SK-MEL-5 (cell line): Measurements from ENCODE around the gene MCAM. TPM values are rescaled to one million over a fixed set of nuclear protein-coding genes. Genes with fewer than 3 reads are reported as not detected.

ENCODE experiments used
- small RNA-seq, 2 experiments: library from RNA; depleted of rRNA; stranded (forward); fragments of <200 nt; gene quantifications; one replicate each; pipeline ENCODE3, GENCODE V24; 2014
- total RNA-seq: library from RNA; depleted of rRNA; stranded (reverse); fragments of >200 nt; shearing (Covaris generic); gene quantifications from 2 replicates; pipeline ENCODE4 v1.2.3, GENCODE V29; 2014; rRNA removed

The MCAM gene
- total RNA-seq, 1 experiment from 2014 or later, result 356 TPM

Small RNA genes within 50 kb of the gene (small RNA-seq; reads per million reads assigned to genes)
- gene RF01225 (0 reads per million in 2 experiments), gene RNU6-262P (0 reads per million in 2 experiments)

Other genes with a start within 250 kb of the MCAM start
- 43.7 and 49.9 TPM in 2 replicates for gene VPS11, start 249.3 kb downstream of the MCAM start, total RNA-seq
- 4.5 and 6.7 TPM in 2 replicates for gene HMBS, start 232.2 kb downstream of the MCAM start, total RNA-seq
- 22.3 and 26.1 TPM in 2 replicates for gene DPAGT1, start 215.3 kb downstream of the MCAM start, total RNA-seq
- gene C2CD2L, start 209.8 kb downstream of the MCAM start, total RNA-seq, result 2.8 and 5.6 TPM in 2 replicates
- gene HINFP, start 195.6 kb downstream of the MCAM start, total RNA-seq, result 8.8 and 9.4 TPM in 2 replicates
- 0.05 TPM in 1 of 2 replicates, not detected in the other for gene ABCG4, start 168.1 kb downstream of the MCAM start, total RNA-seq
- gene NLRX1, start 148.4 kb downstream of the MCAM start, total RNA-seq, result 8.7 and 11.5 TPM in 2 replicates
- gene NHERF4, start 131.7 kb downstream of the MCAM start, total RNA-seq, result not detected in 2 replicates
- 5.8 and 7.6 TPM in 2 replicates for gene CBL, start 110.8 kb downstream of the MCAM start, total RNA-seq
- 3.2 and 3.5 TPM in 2 replicates for gene RNF26, start 17.4 kb upstream of the MCAM start, total RNA-seq
- gene C1QTNF5, start 23.8 kb upstream of the MCAM start, total RNA-seq, result not detected in 2 replicates
- not detected in 2 replicates for gene MFRP, start 29.6 kb upstream of the MCAM start, total RNA-seq
- gene USP2, start 64.6 kb upstream of the MCAM start, total RNA-seq, result 0.37 and 0.40 TPM in 2 replicates
- gene THY1, start 106.0 kb upstream of the MCAM start, total RNA-seq, result 0.32 and 0.88 TPM in 2 replicates